GM19324 (cell line): Measurements from ENCODE around the gene NEDD8.
"Not testable (repeated sequence)": the region's sequence is repeated elsewhere in the genome, so short reads cannot be mapped to it uniquely, and the experiment has no call there.

Experiments used
- ATAC-seq: cut with Tn5 transposase; IDR thresholded peaks from one replicate; pipeline ENCODE4 v1.9.1; 2021; ENCODE audit warnings: mild to moderate bottlenecking, moderate library complexity; ENCODE audit not compliant: unreplicated experiment, low FRiP score

The NEDD8 gene

DNA sequence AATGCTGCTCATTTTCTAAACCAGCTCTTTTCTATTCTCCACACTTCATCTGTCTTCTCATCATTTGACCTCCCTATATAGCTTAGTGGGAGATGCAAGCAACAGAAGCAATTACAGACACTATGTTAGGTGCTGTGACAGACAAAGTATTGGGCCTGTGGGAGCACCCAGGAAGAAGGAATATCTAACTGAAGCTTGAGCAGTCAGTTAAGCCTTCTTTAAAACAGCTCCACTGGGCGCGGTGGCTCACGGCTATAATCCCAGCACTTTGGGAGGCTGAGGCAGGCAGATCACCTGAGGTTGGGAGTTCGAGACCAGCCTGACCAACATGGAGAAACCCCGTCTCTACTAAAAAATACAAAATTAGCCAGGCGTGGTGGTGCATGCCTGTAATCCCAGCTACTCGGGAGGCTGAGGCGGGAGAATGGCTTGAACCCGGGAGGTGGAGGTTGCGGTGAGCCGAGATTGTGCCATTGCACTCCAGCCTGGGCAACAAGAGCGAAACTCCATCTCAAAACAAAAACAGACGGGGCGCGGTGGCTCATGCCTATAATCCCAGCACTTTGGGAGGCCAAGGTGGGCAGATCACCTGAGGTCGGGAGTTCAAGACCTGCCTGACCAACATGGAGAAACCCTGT, 28.8 kb downstream of the NEDD8 start:
- ATAC-seq, result not testable (repeated sequence)

DNA sequence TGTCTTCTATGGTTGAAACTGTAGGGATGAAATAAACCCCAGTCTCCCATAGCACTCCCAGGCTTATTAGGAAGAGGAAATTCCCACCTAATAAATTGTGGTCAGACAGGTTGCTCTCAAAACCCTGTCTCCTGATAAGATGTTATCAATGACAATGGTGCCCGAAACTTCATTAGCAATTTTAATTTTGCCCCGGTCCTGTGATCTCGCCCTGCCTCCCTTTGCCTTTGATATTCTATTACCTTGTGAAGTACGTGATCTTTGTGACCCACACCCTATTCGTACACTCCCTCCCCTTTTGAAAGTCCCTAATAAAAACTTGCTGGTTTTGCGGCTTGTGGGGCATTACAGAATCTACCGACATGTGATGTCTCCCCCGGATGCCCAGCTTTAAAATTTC, 29.6 kb downstream of the NEDD8 start:
- not testable (repeated sequence) for ATAC-seq

DNA sequence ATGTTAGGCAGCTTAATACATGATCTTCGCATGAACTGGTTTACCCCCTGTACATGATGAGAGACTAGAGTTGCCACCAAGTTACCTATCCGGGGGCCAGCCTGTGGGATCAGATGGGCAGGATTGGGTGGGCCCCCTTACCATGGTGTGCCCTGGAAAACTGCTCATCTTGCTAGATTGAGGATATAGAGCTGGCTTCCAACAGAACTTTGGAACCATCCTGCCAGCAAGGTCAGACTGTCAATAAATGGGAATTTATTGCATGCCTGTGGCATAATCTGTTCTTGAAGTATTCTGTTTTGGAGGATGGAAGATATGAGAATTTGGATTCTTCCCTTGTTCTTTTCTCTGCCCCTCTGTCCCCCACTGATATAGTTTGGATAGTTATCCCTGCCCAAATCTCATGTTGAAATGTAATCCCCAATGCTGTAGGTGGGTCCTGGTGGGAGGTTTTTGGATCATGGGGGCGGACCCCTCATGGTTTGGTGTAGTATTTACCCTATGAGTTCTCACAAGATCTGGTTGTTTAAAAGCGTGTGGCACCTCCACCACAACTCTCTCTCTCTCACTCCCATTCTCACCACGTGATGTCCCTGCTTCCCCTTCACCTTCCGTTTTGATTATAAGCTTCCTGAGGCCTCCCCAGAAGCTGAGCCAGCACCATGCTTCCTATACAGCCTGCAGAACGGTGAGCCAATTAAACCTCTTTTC, 33.2 kb downstream of the NEDD8 start:
- no peak for ATAC-seq

DNA sequence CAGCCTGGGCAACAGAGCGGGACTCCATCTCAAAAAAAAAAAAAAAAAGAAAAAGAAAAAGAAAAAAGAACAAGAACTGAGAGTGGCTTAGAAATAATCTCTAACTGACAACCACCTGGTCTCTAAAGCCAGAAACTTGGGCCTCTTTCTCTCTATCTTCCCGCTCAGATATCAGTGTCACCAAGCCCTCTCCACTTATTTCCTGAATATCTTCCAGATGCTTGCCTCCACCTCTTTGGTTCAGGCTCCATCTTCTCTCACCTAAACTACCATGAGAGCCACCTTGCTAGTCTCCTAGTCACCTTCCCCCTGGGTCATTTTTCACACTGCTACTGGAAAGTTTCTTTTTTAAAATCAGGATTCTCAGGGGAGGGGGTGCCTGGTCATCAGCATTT, 35.1 kb downstream of the NEDD8 start:
- no peak for ATAC-seq

DNA sequence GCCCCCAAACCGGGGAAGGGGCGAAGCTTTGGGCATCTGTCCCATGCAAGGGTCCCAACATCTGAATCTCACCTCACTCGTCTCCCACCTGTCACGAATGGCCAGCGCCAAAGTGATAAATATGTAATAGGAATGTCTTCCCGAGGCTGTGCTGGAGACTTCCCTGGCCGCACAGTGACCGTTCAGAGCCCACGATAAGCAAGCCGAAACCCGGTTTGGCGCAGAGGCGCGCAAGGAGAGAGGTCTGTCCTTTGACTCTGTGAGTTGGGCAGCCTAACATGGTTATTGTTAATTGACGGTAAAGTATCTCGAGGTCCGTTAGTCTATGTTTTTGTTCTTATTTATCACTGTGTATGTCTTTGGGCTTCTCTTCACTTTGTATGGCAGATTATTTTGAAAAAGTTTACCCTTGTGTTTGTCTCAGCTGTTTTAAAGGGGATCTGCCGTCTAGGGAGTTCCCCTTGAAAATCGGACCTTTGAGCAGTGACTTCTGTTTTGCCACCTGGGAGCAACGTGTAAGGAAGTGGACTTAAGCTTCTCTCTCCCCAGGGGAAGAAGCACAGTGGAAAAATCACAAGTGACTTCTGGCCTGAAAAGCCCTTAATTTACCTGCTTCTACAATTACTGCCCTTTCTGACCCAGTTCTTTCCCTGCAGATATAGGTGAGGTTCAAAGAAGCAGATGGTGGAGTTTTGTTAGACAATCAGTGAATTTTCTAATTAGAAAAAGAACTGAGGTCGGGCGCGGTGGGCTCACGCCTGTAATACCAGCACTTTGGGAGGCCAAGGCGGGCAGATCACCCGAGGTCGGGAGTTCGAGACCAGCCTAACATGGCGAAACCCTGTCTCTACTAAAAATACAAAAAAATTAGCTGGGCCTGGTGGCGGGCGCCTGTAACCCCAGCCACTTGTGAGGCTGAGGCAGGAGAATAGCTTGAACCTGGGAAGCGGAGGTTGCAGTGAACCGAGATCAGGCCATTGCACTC, 35.8 kb downstream of the NEDD8 start:
- ATAC-seq, result peak; percentile 4

DNA sequence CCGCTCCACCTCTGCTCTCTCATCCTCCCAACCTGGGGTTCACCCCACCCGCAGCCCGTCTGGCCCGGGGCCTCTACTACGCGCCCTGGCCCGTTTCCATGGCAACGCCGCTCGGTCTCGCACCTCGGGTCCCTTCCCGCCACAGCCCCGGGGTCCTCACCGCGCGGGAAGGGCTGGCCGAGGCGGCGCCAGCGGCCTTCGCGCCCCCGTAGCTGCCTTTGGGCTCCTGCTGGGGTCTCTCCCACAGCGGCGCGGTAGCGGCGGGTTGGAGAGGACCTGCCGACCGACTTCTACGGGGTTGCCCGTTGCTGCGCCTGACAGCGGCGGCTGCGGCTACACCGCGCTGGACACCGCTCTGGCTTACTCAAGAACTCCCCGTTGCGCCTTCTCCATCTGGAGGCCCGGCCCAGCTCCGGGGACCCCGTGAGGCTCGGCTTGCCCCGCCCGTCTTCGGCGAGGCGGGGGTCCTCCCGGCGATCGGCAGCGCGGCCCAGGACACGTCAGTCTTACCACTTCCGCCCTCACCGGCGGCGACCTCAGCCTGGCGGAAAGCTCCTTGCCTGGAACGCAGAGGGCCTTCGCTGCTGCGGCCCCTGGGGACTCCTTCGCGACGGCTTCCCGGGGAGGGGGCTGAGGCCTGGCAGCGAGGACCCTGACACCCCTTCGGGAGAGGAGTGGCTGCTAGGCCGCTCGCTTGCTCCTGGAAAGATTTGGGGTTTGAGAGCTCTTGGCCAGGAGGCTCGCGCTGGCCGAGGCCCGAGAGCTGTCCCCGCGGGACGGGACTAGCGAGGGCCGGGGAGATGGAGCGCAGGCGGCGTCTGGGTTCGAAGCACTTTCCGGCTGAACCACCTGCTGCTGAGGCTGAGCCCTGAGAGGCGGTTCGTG, 36.7 kb downstream of the NEDD8 start, which contains the start of gene TM9SF1:
Gene TM9SF1, minus strand, starts transcription at position 256 of the 885 bp plus-strand sequence. CDS start 422 bp downstream, outside the sequence.
- peak; percentile 88 for ATAC-seq

DNA sequence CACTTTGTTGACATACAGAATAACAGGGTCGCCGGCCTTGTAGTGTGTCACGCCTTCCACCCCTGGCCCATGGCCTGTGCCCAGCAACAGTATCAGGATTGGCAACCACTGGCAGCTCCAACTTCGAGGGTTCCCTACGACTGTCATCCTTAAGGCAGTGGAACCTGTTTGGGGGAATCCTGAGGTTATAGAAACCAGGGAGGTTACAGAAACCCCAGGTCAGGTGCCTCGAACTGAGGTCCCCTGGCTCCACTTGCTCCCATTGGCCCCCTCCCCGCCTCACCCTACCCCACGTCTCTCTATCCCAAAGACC, 37.3 kb downstream of the NEDD8 start:
- no peak for ATAC-seq

DNA sequence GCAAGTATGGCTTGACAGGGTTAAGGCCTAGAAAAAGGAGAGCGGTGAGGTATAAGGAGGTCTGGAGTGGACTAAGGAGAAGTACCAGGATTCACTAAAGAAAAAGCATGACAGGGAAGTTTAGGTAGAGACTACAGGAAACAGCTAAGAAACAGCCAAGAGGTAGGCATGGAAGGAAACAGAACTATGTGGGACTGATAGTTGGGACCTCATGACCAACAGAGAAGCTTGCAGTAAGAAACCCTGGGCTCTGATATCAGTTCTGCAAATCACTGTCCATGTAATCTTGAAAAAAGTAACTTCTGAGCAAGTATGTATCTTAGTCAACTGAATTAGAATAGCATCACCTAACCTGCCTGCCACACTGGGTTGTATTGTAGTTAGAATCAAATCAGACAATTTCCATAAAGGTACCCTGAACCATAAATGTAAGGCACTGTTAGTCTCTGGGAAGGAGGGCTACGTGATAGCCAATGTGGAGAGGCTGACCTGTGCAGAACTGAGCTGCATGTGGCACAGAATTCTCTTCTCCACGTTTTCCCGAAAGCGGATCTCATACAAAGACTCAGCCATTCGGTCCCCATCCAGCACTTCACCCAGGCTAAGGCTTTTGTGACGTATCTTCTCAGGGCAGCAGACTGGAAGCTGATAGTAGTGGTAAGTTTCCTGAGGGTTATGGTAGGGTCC, 37.8 kb downstream of the NEDD8 start:
- no peak for ATAC-seq

DNA sequence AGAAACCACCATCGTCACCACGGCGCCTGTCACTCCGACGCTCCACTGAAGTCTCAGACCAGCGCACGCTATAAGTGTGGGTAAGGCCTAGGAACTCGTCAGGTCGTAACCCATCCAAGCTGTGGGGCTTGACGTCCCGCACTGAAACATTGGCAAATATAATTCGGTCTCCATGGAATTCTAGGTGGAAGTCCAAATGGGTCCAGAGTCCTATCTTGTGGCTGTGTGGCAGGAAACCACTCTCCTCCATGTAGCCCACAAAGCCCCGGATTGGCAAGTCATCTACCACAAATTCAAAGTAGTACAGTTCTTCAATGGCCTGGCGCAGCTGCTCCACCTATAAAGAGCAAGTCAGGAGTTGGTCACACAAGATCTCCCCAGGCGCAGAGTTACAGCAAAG, 39.2 kb downstream of the NEDD8 start:
- no peak for ATAC-seq

DNA sequence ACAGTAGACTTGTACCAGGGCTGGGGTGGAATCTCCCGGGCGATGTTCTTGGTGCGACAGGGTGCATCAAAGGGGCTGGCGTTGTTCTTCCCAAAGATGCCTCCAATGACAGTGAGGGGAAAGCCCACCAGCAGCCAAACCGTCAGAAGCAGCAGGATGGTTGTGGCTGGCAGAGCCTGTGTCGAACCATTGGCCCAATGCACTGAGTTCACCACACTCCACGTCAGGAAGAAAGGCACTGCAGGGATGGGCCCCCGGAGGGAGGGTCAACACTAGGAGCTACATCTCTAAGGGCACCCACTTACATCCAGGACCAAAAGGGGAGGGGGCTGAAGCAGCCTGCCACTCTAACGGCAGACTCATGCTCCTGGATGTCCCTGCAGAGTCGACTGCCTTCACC, 41.8 kb downstream of the NEDD8 start:
- ATAC-seq, result no peak

DNA sequence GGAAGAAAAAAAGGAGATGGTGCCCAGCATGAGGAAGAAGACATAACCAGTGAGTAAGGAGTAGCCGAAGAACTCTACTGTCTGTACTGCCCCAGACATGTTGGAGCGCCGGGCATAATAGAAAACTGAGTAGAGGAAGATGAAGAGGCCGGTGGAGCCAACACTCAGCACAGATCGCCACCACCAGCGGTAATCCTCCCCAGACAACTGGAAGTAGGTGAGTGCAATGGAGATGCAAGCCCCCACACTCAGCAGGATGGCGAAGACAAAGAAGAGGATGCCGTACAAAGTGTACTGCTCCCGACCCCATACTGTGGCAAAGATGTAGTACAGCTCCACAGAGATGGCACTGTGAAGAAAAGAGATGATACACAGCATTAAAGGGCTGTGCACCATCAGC, 42.7 kb downstream of the NEDD8 start:
- ATAC-seq, result no peak

DNA sequence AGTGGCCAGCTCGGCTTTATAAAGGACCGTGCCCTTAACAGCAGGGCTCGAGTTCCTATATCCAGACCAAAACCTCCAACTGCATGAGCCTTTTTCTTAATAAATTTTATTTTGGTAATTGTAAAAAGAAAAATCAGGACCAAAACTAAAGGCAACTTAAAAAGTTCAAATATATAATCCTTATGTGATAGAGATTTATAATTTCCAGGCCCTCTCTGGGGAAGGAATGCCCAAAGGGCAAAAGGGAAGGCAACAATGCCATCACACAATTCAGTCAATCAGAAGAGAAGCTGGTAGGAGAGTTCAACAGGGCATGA, 43.1 kb downstream of the NEDD8 start:
- ATAC-seq, result no peak

DNA sequence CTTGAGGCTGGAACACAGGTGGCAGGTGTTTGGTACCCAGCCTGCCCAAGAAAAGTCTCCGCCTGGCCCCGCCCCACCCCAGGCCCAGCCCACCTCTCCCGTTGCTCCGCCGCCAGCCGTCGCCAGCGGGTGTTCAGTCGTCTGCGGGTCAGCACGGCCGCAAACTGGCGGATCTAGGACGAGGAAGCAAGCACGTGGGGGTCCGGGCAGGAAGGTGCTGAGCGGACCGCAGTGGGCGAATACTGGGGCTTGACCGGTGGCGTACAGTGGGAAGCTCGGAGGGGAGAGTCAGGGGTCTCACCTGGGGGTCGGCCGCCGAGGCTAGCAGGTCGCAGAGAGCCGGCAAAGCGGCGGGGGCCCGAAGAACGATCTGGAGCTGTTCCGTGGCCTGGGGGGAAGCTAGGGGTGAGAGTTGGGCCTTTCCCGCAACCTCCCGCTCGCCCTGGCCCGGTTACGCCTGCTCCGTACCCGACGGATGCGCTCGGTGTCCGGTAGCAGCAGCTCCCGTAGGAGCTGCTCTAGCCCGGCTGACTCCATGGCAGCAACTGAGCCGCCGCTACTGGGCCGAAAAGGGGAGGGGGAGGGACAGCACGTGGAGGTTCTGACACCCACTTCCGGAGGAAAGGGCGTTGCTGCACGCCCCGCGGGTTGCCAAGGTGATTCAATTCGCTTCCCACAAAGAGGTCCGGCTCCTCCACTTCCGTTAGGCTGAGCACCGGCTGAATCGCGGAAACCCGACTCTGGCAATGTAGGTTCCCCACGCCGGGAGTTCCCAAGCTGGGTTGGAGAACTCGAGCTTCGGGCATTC, 43.7 kb downstream of the NEDD8 start, which contains the start of gene IPO4:
Gene IPO4, minus strand, starts transcription at position 566 of the 808 bp plus-strand sequence. Its CDS starts 29 bp downstream, at position 537.
- peak; percentile 78 for ATAC-seq

DNA sequence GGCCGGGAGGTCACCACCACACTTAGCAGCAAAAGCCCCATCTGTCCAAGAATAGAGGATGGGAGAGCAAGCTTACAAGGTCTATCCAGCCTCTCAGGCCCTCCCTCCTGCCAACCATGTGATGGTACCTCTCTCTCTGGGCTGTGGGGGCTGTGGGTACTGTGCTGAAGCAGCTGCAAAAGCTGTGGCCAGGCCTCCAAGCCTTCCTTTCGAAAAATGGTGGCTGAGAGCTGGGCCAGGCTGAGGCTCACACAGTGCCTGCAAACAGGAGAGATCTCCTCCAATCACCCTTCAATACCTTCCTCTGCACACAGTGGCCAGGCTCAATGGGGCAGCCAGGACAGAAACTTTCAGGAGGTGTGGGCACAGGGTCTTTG, 44.6 kb downstream of the NEDD8 start:
- no peak for ATAC-seq

DNA sequence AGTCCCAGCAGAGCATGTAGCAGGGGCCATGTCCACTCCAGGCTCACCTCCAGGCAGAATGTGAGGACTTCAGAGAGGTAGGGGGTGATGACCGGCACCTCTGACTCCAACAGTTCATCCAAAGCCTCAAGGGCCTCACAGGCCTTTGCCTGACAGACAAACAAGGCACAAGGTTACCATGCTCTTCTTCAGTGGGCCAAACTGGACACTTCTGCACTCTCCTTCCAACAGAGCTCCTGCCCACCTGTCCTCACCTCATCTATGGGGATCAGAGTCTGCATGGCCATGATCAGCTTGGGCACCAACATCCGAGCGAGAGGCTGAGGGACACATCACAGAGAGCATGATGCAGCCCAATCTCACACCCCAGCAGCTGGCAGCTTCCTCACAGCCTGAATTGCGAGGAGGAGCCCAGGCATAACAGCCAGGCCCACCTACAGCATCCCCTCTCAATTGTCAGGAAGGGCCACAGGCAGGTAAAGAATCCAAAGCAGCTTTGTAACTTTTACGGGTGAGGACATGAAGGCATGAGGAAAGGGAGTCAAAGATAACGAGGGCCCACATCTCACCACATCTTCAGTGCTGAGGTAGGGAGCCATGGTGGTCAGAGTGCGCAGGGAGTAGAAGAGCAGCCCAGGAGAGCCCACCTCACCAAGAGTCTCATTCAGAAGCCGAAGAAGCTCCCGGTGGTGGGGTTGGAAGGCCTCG, 45.2 kb downstream of the NEDD8 start:
- no peak for ATAC-seq

DNA sequence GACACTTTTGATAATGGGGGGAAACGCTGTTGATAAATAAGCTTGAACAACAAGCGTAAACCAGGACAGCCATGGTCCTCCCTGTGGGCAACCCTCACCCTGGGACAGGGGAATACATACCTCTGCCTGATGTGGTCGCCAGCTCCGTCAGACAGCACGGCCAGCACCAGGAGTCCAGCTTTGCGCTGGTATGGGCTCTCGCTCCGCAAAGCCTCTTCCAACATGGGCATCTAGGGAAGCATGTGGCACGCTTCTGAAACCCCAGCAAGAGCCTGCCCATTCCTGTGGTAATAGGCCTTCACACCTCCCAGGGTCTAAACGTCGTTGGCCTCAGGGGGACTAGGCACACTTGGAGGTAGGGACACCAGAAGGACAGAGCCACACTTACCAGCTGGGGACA, 46.4 kb downstream of the NEDD8 start:
- no peak for ATAC-seq

DNA sequence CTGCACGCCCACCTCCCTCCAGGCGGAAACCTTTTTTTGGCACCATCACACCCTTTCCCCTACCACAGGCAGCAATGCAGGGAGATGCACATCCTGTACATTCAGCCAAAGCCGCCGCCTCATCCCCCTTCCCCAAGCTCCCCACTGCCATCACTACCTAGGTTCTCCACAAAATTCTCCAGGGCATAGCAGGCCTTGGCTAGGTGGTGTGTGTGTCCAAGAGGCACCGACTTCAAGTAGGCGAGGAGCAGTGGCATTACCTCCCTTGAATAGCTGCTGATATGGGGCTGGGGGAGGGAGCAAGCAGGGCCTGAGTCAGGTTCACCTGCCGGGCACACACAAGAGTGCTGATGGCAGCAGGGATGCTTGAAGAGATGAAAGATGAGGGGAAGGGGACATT, 47.1 kb downstream of the NEDD8 start:
- ATAC-seq, result no peak
